Cardiac muscle cell (in vitro differentiated cells and primary cell): ENCODE measurements around the gene ABCC8. TPM values are rescaled to one million over a fixed set of nuclear protein-coding genes. Genes with fewer than 3 reads are reported as not detected.

Source experiments
- DNase-seq, 2 donors: peaks; one replicate each; pipeline versions ENCODE4 v3.0.0 to v3.0.0-alpha.2; 2010 to 2017; ENCODE audit warnings: low read depth in 1 of 2, low spot score in 1 of 2
- H3K27ac ChIP-seq: fragments of 200-600 bp; sonication (generic); 2 replicates; pipeline ENCODE4 v1.5.1; 2016
- H3K27me3 ChIP-seq: fragments of 200-600 bp; sonication (generic); 2 replicates; pipeline ENCODE4 v1.6.0; 2016; ENCODE audit warnings: control low read depth
- H3K36me3 ChIP-seq: fragments of 200-600 bp; sonication (generic); 2 replicates; pipeline ENCODE4 v1.5.1; 2016; ENCODE audit warnings: control low read depth
- H3K4me1 ChIP-seq: fragments of 200-600 bp; sonication (generic); 2 replicates; pipeline ENCODE4 v1.8.1; 2017; ENCODE audit warnings: low read depth, mild to moderate bottlenecking, mixed run types
- H3K4me3 ChIP-seq: fragments of 200-600 bp; sonication (generic); 2 replicates; pipeline ENCODE4 v1.5.1; 2016; ENCODE audit warnings: mild to moderate bottlenecking
- H3K9me3 ChIP-seq: fragments of 200-600 bp; sonication (generic); 2 replicates; pipeline ENCODE4 v1.5.1; 2017; ENCODE audit warnings: low read depth, mild to moderate bottlenecking, control low read depth
- polyA plus RNA-seq: library from polyadenylated mRNA; unstranded; fragments of >200 nt; fragmentation: Nextera tagmentation; extraction: Ambion mirVana; gene quantifications from 2 replicates; pipeline ENCODE4 v1.2.1, GENCODE V29; 2016
- total RNA-seq: library from RNA; depleted of rRNA; stranded (reverse); fragments of >200 nt; gene quantifications from 2 replicates; pipeline ENCODE4 v1.2.3, GENCODE V29; 2016
- TF ChIP-seq, protein P1 (sequence below): IDR thresholded peaks from 2 replicates; pipeline ENCODE4 v1.5.1; 2012; ENCODE audit warnings: low read depth, mild to moderate bottlenecking, low read length

The ABCC8 gene
- total and polyA plus RNA-seq, 2 experiments from 2014 or later, result 2.4 to 5.3 TPM

DNA sequence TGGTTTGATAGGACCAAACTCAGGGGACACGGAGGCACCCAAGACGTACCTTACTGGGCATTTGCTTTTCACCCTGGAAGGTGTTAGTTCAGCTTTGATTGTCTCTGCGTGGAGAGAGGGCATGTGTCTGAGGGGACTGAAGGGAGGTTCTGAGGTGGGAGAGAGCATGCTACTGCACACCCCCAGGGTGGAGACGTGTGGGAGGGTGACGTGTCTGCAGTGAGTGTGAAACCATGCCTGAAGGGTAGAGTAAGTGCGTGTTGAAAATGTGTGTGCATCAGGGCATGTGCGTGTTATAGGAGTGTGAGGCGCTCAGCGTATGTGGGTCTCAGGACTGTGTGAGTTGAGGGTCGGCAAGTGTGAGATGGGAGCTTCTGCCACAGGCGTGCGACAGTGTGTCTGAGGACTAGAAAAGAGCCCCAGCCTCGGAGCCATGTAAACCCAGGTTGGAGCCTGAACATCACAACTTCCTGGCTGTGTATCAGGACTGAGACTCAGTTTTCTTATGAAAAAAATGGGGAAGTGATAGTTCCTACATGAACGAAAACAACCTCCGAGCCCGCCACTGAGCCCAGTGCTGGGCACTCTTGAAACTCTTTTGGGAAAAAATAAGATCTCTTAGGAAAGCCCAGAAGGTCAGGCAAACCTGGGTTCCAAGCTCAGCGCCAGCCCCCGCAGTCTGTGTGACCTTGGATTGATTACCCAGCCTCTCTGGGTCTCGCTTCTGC, 76.4 kb downstream of the ABCC8 start:
- DNase-seq, result no peak
- TF ChIP-seq, protein P1, sequence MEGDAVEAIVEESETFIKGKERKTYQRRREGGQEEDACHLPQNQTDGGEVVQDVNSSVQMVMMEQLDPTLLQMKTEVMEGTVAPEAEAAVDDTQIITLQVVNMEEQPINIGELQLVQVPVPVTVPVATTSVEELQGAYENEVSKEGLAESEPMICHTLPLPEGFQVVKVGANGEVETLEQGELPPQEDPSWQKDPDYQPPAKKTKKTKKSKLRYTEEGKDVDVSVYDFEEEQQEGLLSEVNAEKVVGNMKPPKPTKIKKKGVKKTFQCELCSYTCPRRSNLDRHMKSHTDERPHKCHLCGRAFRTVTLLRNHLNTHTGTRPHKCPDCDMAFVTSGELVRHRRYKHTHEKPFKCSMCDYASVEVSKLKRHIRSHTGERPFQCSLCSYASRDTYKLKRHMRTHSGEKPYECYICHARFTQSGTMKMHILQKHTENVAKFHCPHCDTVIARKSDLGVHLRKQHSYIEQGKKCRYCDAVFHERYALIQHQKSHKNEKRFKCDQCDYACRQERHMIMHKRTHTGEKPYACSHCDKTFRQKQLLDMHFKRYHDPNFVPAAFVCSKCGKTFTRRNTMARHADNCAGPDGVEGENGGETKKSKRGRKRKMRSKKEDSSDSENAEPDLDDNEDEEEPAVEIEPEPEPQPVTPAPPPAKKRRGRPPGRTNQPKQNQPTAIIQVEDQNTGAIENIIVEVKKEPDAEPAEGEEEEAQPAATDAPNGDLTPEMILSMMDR, result no peak

DNA sequence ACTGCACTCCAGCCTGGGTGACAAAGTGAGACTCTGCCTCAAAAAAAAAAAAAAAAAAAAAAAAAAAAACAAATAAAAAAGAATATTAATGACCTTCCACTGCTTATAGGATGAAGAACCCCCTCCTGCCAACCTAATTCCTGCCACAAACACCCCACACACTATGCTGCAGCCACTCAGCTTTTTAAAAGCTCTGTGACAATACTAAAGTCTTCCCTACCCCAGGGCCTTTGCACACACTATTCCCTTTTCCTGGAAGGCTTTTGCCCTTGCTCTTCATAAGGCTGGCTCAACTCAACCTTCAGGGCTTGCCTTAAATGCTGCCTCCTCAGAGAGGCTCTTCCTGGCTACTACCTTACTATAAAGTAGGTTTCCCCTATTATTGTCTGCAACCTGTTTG, 77.4 kb downstream of the ABCC8 start:
- Histone ChIP-seq H3K36me3 (no peaks in the 10 kb centered on the region), H3K27me3 (no peaks in the 10 kb centered on the region), H3K4me3 (no peak overlapping the region), H3K9me3 (no peaks in the 10 kb centered on the region), H3K4me1 (no peaks in the 10 kb centered on the region), H3K27ac (no peak overlapping the region)
- TF ChIP-seq, protein P1, result no peak
- no peak for DNase-seq

More for the DNA sequence above, 76.4 kb downstream of the ABCC8 start:
- no peak overlapping the region for H3K4me3 ChIP-seq
- no peak overlapping the region for H3K27ac ChIP-seq
- no peaks in the 10 kb centered on the region for H3K9me3 ChIP-seq
- no peaks in the 10 kb centered on the region for H3K4me1 ChIP-seq
- H3K36me3 ChIP-seq, result no peaks in the 10 kb centered on the region
- no peaks in the 10 kb centered on the region for H3K27me3 ChIP-seq

DNA sequence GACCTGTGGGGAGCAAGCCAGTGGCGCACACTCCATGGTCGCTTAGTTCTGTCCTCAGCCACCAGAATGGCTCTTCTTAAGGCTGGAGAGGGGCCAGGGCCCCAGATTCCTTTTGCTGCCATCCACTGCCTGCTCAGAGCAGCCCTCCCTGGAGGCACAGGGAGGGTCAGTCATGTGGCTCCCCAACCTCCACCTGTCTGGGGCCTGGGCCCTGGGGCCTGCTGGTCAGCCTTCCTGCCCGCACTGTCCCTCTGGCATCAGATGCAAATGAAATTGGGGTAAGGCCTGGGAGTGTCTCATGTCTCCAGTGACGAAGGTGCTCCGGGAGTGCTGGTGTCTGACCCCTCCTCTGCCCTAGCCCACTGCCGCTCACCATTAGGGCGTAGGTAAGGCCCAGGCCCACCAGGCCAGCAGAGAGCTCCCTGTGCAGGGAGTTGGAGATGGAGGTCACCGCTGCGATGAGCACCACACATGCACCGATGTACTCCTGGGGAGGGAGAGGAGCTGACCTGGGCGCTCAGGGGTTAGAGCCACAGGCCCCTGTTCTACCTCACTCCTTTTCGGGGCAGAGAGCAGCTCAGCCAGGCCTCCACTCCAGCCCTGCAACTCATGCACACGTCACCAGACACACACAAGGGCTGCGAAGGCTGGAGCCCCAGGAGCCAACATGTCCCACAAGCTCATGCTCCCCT, 79.2 kb downstream of the ABCC8 start:
- TF ChIP-seq, protein P1, result no peak
- H3K4me1 ChIP-seq, result no peaks in the 10 kb centered on the region

DNA sequence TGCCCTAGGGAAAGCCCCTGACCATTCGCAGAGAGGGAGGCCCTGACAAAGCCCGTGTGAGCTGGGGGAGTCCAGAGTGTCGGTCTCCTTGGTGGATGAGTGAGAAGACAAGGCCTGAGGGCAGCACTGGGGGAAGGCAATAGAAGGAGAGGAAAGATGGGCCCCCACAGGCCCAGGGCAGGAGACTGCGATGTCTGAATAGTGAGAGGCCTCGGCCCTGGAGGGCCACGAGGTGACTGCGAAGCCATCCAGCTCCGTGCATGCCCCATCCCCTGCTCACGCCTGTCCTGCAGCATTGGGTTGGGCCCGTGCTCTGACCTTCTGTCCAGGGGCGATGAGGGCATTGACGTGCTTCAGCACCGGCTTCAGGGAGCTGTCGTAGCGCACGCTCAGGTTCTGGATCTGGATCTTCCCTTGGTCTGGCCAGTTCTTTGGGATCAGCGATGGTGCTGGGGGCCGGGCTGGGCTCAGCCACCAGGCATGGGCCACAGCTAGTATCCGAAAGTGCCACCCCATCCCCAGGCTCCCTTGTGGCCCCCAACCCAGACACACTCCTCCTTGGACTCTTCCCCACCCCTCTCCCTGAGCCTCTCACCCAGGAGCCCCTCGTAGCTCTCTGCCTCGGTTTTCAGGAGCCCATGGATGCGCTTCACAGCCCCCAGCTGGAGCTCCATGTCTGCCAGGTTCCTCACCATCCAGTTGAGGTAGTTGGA, 79.9 kb downstream of the ABCC8 start:
- Histone ChIP-seq H3K4me1 (no peaks in the 10 kb centered on the region), H3K36me3 (no peaks in the 10 kb centered on the region), H3K9me3 (no peaks in the 10 kb centered on the region), H3K4me3 (no peak overlapping the region), H3K27ac (no peak overlapping the region), H3K27me3 (no peaks in the 10 kb centered on the region)
- TF ChIP-seq, protein P1, result no peak
- no peak for DNase-seq

More for the DNA sequence above, 79.2 kb downstream of the ABCC8 start:
- no peaks in the 10 kb centered on the region for H3K27me3 ChIP-seq
- no peak for DNase-seq
- H3K27ac ChIP-seq, result no peak overlapping the region
- H3K4me3 ChIP-seq, result no peak overlapping the region
- H3K9me3 ChIP-seq, result no peaks in the 10 kb centered on the region
- H3K36me3 ChIP-seq, result no peaks in the 10 kb centered on the region

DNA sequence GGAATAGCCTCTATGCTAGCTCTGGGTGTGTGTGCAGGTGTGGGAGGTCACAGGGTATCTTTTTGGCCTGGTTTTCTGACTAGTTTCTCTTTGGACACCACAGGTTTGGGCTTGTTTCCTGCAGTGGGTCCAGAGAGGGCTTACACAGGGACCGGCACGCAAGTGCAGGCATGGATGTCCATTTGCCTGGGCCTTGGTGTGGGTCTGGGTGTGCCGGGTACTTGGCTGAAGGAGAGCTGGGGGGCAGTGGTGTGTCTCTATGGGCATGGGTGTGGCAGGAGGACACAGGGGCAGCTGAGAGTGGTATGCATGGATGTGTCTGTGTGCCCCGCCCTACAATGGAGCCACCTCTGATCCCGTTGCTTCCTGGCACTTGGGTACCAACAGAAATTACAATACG, 80.7 kb downstream of the ABCC8 start:
- TF ChIP-seq, protein P1, result no peak
- H3K9me3 ChIP-seq, result no peaks in the 10 kb centered on the region
- no peak overlapping the region for H3K4me3 ChIP-seq
- H3K4me1 ChIP-seq, result no peaks in the 10 kb centered on the region
- no peaks in the 10 kb centered on the region for H3K27me3 ChIP-seq
- no peak for DNase-seq
- no peaks in the 10 kb centered on the region for H3K36me3 ChIP-seq
- no peak overlapping the region for H3K27ac ChIP-seq
